NOMO-1 (cell line): ENCODE data around the gene ATP6V0C.
A peak's percentile ranks its signal among the peaks of the same experiment; 100 is the strongest.
"Not testable (repeated sequence)": the region's sequence is repeated elsewhere in the genome, so short reads cannot be mapped to it uniquely, and the experiment has no call there.

Source experiments
- DNase-seq, 2 experiments: peaks; one replicate each; lab custom pipeline; 2025; ENCODE audit not compliant: unreplicated experiment in 2 of 2; lab: John Stamatoyannopoulos, UW

The ATP6V0C gene

GRCh38 chr16:2540912-2541311 lies 27.2 kb downstream of the ATP6V0C start:
- peak; percentile 34 to 61 for DNase-seq

GRCh38 chr16:2541409-2541808 lies 27.7 kb downstream of the ATP6V0C start:
- DNase-seq, result not testable (repeated sequence)

GRCh38 chr16:2543771-2544170 lies 30.0 kb downstream of the ATP6V0C start:
- not testable (repeated sequence) for DNase-seq

DNA sequence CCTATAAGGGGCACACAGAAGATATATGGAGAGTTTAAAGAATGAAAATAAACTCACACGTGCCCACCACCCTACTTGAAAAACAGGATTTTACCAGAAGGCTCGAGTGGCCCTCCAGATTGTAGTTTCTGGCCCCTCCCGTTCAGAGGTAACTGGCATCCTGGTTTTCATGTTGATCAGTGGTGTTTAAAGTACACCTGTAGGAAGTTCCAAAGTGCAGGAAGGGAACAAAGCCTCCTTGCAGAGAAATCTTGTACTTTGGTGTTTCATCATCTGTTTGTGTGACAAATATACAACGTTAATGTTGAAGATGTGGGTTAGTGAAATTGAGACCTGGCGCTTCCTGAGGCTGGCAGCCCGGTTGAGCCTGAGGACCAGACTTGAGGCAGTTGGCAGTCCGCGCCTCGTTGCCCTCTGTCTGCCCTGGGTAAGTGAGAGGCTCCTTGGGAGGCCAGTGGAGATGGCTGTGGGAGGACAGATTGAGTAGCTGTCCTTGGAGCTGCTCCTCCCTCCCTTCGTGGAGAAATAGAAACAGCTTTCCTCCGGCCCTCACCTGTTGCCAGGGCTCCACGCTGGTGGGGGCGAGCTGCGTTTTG lies 36.6 kb downstream of the ATP6V0C start:
- not testable (repeated sequence) for DNase-seq

DNA sequence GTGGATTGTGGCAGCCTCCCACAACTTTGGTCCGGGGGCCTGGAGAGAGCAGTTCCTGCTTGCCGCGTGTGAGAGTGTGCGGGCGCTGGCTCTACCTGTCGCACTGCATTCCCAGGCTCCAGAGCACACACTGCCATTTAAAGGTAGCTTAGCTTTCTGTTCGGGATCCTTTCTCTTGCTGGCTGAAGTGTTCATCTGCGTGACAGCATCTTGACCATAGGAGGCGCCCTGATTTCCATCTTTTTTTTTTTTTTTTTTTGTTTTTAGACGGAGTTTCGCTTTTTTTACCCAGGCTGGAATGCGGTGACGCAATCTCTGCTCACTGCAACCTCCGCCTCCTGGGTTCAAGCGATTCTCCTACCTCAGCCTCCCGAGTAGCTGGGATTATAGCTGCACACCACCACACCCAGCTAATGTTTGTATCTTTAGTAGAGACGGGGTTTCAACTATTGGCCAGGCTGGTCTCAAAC lies 37.7 kb downstream of the ATP6V0C start:
- not testable (repeated sequence) for DNase-seq

DNA sequence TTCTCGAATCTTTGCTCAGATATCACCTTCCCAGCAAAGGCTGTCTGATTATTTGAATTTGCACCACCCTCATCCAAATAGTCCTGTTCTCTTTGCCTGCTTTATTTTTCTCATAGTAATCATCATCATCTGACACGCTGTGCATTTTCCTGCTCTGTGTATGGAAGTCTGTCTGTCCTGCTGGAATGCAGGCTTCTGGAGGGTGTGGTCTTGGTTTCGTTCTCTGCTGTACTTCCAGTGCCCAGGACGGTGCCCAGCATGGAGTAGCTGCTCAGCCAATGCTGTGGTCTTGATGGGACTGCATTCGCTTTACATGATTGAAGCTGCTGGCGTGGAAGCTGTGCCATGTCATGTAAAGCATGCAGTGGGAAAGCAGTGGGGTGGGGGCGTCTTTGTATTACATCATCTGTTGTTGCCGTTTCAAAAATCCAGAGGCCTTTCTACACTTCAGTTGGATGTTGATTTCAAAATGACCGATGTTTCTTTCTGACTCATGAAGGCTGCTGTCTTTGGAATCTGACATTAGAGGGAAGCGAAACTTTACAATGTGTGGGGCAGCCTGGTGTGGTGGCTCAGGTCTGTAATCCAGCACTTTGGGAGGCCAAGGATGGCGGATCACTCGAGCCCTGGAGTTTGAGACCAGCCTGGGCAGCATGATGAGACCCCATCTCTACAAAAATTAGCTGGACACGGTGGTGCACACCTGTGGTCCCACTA lies 41.1 kb downstream of the ATP6V0C start:
- DNase-seq, result not testable (repeated sequence)

DNA sequence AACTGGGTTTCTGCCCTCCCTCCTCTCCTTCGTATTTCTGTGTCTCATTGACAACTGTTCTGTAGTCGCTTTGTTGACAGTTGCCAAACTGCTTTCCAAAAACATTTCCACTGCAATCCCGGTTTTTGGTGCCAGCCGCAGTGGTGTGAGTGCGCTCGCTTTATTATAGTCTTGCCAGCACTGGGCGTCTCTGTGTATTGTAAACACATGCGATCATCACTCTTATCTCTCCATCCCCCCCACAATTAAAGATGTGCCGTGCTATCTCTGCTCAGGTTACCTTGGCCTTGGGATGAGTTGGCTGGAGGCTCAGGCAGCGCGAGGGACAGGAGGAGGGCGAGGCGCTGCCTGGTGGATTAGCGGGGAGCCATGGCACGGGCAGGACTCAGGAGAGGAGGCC lies 43.4 kb downstream of the ATP6V0C start:
- DNase-seq, result not testable (repeated sequence)

DNA sequence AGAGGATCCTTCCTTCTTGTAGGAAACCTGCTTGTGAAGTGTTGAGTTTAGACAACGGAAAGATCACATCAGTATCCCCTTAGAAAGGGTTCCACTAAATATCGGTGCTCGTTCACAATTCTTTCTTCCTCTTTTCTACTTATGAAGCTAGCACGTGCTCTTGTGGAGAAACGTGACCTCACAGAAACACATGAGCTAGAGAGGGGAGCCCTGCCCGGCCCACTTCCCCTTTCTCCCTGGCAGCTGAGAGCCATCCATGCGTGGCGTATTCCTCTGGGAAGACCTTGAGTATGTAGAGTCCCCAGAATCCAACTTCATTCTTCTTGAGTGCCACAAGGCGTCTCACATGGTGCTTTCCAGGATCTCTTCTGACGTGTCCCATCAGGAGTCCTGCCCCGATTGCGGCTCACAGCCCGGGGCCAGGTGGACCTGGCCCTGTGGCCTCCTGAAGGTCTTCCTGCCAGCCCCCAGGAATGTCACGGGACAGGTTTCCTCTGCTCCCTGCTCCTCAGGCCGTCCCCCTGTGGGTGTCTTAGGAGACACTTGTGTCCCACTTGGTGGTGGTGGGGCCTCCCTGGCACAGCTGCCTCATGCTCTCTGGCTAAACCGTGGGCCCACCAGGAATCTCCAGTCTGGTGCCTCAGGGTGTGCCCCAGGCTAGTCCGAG lies 46.5 kb downstream of the ATP6V0C start:
- DNase-seq, result not testable (repeated sequence)

- DNase-seq, result not testable (repeated sequence)
Observed at GRCh38 chr16:2560798-2561133, 47.0 kb downstream of the ATP6V0C start.

DNA sequence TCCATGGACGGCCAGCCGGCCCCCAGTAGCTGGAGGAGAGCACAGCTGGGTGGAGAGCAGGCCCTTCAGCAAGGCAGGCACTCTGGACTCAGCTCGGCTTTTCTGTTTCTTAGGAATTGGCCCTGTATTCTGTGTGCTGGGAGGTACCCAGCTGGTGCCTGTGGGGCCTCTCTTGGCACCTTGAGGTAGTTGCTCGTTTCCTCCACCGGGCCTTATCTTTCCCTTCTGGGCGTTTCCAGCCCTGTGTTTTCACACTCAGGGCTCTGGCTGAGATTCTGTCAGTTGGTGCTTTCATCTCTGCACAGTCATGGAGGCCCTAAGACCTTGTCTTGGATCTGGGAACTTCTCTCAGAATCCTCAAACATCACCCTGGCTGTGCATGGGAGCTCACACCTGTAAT lies 53.8 kb downstream of the ATP6V0C start:
- not testable (repeated sequence) for DNase-seq

GRCh38 chr16:2568573-2568972 lies 54.8 kb downstream of the ATP6V0C start:
- DNase-seq, result not testable (repeated sequence)
